Measurements from ENCODE around the gene MUC3A. TPM values are rescaled to one million over a fixed set of nuclear protein-coding genes. Genes with fewer than 3 reads are reported as not detected.

MUC3A gene
- polyA plus RNA-seq, 1 of the 3 experiments (the other 2 are of a cell fraction), result 0.03 TPM

GRCh38 chr7:100911484-100911883, 37.9 kb upstream of the MUC3A start:
- ChIA-PET POLR2A (no interaction called here), CTCF (interaction anchor here (1.2 to 3.6 kb wide), 5 partner anchors 14 to 166 kb away, joined by 3 to 19 read pairs (median 12); partner anchors contain the start of gene ACHE)
- Histone ChIP-seq H3K36me3 (replicated peaks in 1 of 2; ENCODE audit: control insufficient read depth in 1 of 2, insufficient read depth in 2 of 2, low read length in 1 of 2) (no peaks in the 10 kb centered on the region), H3F3A (replicated peaks; ENCODE audit: insufficient read depth) (no peaks in the 10 kb centered on the region), H3K4me2 (no peak overlapping the region), H3K4me3 (ENCODE audit: low read depth in 2 of 2, low read length in 1 of 2) (no peak overlapping the region), H3K27ac (ENCODE audit: low read depth in 2 of 2, low read length in 1 of 2) (no peak overlapping the region), H2AFZ (ENCODE audit: low read depth) (no peak overlapping the region), H3K4me1 (ENCODE audit: control insufficient read depth in 1 of 2, insufficient read depth in 2 of 2, low read depth in 1 of 2, low read length in 1 of 2) (no peaks in the 10 kb centered on the region), H3K9ac (no peak overlapping the region), H3K9me3 (no peaks in the 10 kb centered on the region), H3K27me3 (ENCODE audit: insufficient read depth) (peaks cover 31% of the 10 kb centered on the region; the same call in 1 of the 2 replicates), H3K9me2 (no peaks in the 10 kb centered on the region), H4K20me1 (ENCODE audit: insufficient read depth) (no peaks in the 10 kb centered on the region), H3K79me2 (ENCODE audit: insufficient read depth) (no peaks in the 10 kb centered on the region)
- WGBS (ENCODE audit: low lambda C conversion rate), result 18% methylated on average over 3 of the region's 3 CpGs
- no peak for DNase-seq
- TF ChIP-seq, protein P1, sequence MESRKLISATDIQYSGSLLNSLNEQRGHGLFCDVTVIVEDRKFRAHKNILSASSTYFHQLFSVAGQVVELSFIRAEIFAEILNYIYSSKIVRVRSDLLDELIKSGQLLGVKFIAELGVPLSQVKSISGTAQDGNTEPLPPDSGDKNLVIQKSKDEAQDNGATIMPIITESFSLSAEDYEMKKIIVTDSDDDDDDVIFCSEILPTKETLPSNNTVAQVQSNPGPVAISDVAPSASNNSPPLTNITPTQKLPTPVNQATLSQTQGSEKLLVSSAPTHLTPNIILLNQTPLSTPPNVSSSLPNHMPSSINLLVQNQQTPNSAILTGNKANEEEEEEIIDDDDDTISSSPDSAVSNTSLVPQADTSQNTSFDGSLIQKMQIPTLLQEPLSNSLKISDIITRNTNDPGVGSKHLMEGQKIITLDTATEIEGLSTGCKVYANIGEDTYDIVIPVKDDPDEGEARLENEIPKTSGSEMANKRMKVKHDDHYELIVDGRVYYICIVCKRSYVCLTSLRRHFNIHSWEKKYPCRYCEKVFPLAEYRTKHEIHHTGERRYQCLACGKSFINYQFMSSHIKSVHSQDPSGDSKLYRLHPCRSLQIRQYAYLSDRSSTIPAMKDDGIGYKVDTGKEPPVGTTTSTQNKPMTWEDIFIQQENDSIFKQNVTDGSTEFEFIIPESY (IDR thresholded peaks at IDR 0.05; ENCODE audit: borderline replicate concordance, low read depth), result no peak
- TF ChIP-seq FOXM1 (IDR thresholded peaks at IDR 0.05; ENCODE audit: low read depth), result no peak
- TF ChIP-seq, protein P2, sequence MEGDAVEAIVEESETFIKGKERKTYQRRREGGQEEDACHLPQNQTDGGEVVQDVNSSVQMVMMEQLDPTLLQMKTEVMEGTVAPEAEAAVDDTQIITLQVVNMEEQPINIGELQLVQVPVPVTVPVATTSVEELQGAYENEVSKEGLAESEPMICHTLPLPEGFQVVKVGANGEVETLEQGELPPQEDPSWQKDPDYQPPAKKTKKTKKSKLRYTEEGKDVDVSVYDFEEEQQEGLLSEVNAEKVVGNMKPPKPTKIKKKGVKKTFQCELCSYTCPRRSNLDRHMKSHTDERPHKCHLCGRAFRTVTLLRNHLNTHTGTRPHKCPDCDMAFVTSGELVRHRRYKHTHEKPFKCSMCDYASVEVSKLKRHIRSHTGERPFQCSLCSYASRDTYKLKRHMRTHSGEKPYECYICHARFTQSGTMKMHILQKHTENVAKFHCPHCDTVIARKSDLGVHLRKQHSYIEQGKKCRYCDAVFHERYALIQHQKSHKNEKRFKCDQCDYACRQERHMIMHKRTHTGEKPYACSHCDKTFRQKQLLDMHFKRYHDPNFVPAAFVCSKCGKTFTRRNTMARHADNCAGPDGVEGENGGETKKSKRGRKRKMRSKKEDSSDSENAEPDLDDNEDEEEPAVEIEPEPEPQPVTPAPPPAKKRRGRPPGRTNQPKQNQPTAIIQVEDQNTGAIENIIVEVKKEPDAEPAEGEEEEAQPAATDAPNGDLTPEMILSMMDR (IDR thresholded peaks at IDR 0.05), result no peak
- no peak for TF ChIP-seq REST (IDR thresholded peaks at IDR 0.05; ENCODE audit: low read depth, low read length)
- TF ChIP-seq IRF3 (IDR thresholded peaks at IDR 0.05; ENCODE audit: low read depth, low read length), result no peak
- no peak for TF ChIP-seq RFX5 (IDR thresholded peaks at IDR 0.05; ENCODE audit: low read length)
- TF ChIP-seq RXRA (IDR thresholded peaks at IDR 0.05; ENCODE audit: borderline replicate concordance, low read depth), result no peak
- no peak for TF ChIP-seq TAF1 (IDR thresholded peaks at IDR 0.05; ENCODE audit: borderline replicate concordance, low read depth, low read length)
- no peak for TF ChIP-seq RCOR1 (IDR thresholded peaks at IDR 0.05; ENCODE audit: low read length)
- TF ChIP-seq, protein P3, sequence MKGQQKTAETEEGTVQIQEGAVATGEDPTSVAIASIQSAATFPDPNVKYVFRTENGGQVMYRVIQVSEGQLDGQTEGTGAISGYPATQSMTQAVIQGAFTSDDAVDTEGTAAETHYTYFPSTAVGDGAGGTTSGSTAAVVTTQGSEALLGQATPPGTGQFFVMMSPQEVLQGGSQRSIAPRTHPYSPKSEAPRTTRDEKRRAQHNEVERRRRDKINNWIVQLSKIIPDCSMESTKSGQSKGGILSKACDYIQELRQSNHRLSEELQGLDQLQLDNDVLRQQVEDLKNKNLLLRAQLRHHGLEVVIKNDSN (IDR thresholded peaks at IDR 0.05; ENCODE audit: borderline replicate concordance, low read depth), result no peak
- TF ChIP-seq RAD21 (IDR thresholded peaks at IDR 0.05; ENCODE audit: low read length), result no peak
- no peak for TF ChIP-seq ELF1 (IDR thresholded peaks at IDR 0.05)
- no peak for TF ChIP-seq YY1 (IDR thresholded peaks at IDR 0.05; ENCODE audit: low read depth)
- TF ChIP-seq NRF1 (IDR thresholded peaks at IDR 0.05; ENCODE audit: low read depth, low read length), result no peak
- TF ChIP-seq GATA2 (CRISPR knock-in tag; IDR thresholded peaks at IDR 0.05), result no peak
- TF ChIP-seq NFIC (IDR thresholded peaks at IDR 0.05; ENCODE audit: borderline replicate concordance), result no peak
